OCI-LY7 (cell line): ENCODE results near the gene DNMT3A.

Experiments used
- CTCF ChIP-seq: fragments of 200-600 bp; sonication (generic); conservative IDR thresholded peaks from 2 replicates; pipeline ENCODE4 v1.5.1; 2014; ENCODE audit warnings: mild to moderate bottlenecking, antibody characterized with exemption, low read length, moderate library complexity, mixed read lengths
- EZH2phosphoT487 ChIP-seq: fragments of 200-600 bp; sonication (generic); IDR thresholded peaks from 2 replicates; pipeline ENCODE4 v1.6.1; 2018; ENCODE audit warnings: low read depth, borderline replicate concordance, mild to moderate bottlenecking, mixed run types, antibody characterized with exemption, low read length, moderate library complexity, mixed read lengths

- TF ChIP-seq CTCF (no peak), EZH2phosphoT487 (no peak)
Observed at GRCh38 chr2:25339211-25339674, 2.5 kb downstream of the DNMT3A start.
